SK-N-SH (cell line): ENCODE results near the gene CLEC16A.

Experiments used
- CHD2 ChIP-seq: fragments of 150-350 bp; IDR thresholded peaks from 2 replicates; pipeline ENCODE4 v1.6.1; 2018; ENCODE audit warnings: low read length; ENCODE audit not compliant: partially characterized antibody
- CTCF ChIP-seq: fragments of 200-600 bp; sonication (generic); IDR thresholded peaks from 2 replicates; pipeline ENCODE4 v1.6.1; 2017; ENCODE audit warnings: antibody characterized with exemption, mild to moderate bottlenecking, moderate library complexity
- EP300 ChIP-seq, 2 experiments: IDR thresholded peaks; 2 replicates each; pipeline versions ENCODE4 v1.4.0 to v1.6.1; 2012; ENCODE audit warnings: borderline replicate concordance in 1 of 2, low read depth in 1 of 2, low read length in 1 of 2
- POLR2AphosphoS5 ChIP-seq: IDR thresholded peaks from 2 replicates; pipeline ENCODE4 v1.6.1; 2012; ENCODE audit warnings: low read depth, low read length
- RCOR1 ChIP-seq: fragments of 150-350 bp; IDR thresholded peaks from 2 replicates; pipeline ENCODE4 v1.6.1; 2017; ENCODE audit warnings: antibody characterized with exemption, low read length
- SIN3A ChIP-seq: IDR thresholded peaks from 2 replicates; pipeline ENCODE4 v1.6.1; 2012; ENCODE audit warnings: low read depth, mild to moderate bottlenecking, low read length, moderate library complexity, borderline replicate concordance

- TF ChIP-seq EP300 (IDR thresholded peaks at IDR 0.05; ENCODE audit: borderline replicate concordance in 1 of 2, low read depth in 1 of 2, low read length in 1 of 2): no peak
- no peak for TF ChIP-seq CTCF
- no peak for TF ChIP-seq CHD2
- no peak for TF ChIP-seq RCOR1
- TF ChIP-seq SIN3A: no peak
- no peak for TF ChIP-seq POLR2AphosphoS5
Measured at GRCh38 chr16:10931977-10932632, 12.3 kb upstream of the CLEC16A start.
